ENCODE measurements around the gene EIF3B.
"Not testable (repeated sequence)": the region's sequence is repeated elsewhere in the genome, so short reads cannot be mapped to it uniquely, and the experiment has no call there.

GRCh38 chr7:2332606-2333231 is 21.9 kb upstream of the EIF3B start:
- TF ChIP-seq EP300 (IDR thresholded peaks at IDR 0.05); POLR2AphosphoS5 (IDR thresholded peaks at IDR 0.05); POLR2A (IDR thresholded peaks at IDR 0.05; ENCODE audit: low read depth): not testable (repeated sequence)
